Naive thymus-derived CD8-positive, alpha-beta T cell (primary cell): ENCODE data around the gene STING1. TPM values are rescaled to one million over a fixed set of nuclear protein-coding genes. Genes with fewer than 3 reads are reported as not detected.

Source experiments
- ATAC-seq, 2 donors: fragments of 150-1000 bp; cut with Tn5 transposase in 1 of 2; sonication (Bioruptor Pico), chemical (Tn5 transposase) in 1 of 2; 1 replicate in 1 of 2; 2 replicates in 1 of 2; pipeline ENCODE4 v1.10.0; 2021; ENCODE audit warnings: mild to moderate bottlenecking in 2 of 2, moderate library complexity in 2 of 2
- POLR2A ChIA-PET: fragments of 350-600 bp; sonication (Branson Sonifier 250); formaldehyde crosslinking; loops from one replicate; lab custom pipeline; 2021; ENCODE audit warnings: antibody characterized with exemption; lab: Charles Lee
- DNase-seq, 10 donors: peaks; one replicate each; pipeline versions ENCODE4 v3.0.0 to v3.0.0-alpha.2; 2020 to 2022
- H3K27ac Mint-ChIP-seq, 10 donors: one replicate each; pipeline ENCODE4 v1.8.0; 2020 to 2022; ENCODE audit warnings: mild to moderate bottlenecking in 10 of 10, mixed read lengths in 10 of 10, moderate library complexity in 4 of 10, inconsistent platforms in 1 of 10
- H3K27me3 Mint-ChIP-seq, 5 donors: one replicate each; pipeline ENCODE4 v1.8.0; 2021 to 2022; ENCODE audit warnings: mixed read lengths in 5 of 5
- H3K36me3 Mint-ChIP-seq, 3 donors: one replicate each; pipeline ENCODE4 v1.8.0; 2020 to 2022; ENCODE audit warnings: mixed read lengths in 3 of 3, mild to moderate bottlenecking in 2 of 3, inconsistent platforms in 1 of 3
- H3K4me1 Mint-ChIP-seq, 4 donors: one replicate each; pipeline ENCODE4 v1.8.0; 2021 to 2022; ENCODE audit warnings: mixed read lengths in 4 of 4
- H3K4me3 Mint-ChIP-seq, 10 donors: one replicate each; pipeline ENCODE4 v1.8.0; 2020 to 2022; ENCODE audit warnings: mild to moderate bottlenecking in 10 of 10, mixed read lengths in 10 of 10, moderate library complexity in 6 of 10, inconsistent platforms in 1 of 10
- H3K9me3 Mint-ChIP-seq, 9 donors: one replicate each; pipeline ENCODE4 v1.8.0; 2020 to 2022; ENCODE audit warnings: mixed read lengths in 9 of 9, mild to moderate bottlenecking in 3 of 9, inconsistent platforms in 1 of 9, moderate library complexity in 1 of 9
- polyA plus RNA-seq, 3 donors: library from polyadenylated mRNA; unstranded; fragments of 300-500 nt; fragmentation: Illumina TruSeq; gene quantifications; one replicate each; pipeline ENCODE4 v1.2.3, GENCODE V29; 2021
- total RNA-seq, 8 experiments: library from RNA in 2 of 8; stranded (reverse) in 2 of 8; gene quantifications; one replicate each; pipeline ENCODE4 v1.2.3 and lab custom pipeline; 2021 to 2026

The STING1 gene
- total and polyA plus RNA-seq, 5 experiments from 2014 or later, result 40.6 to 87.3 (median 65.3) TPM

GRCh38 chr5:139460455-139460854 is 22.1 kb downstream of the STING1 start:
- Mint-ChIP-seq H3K9me3 (no peaks in the 10 kb centered on the region), H3K36me3 (no peaks in the 10 kb centered on the region), H3K27me3 (no peaks in the 10 kb centered on the region), H3K4me3 (peak overlapping the region in 1 of 10 donors; percentile 24), H3K27ac (peak overlapping the region in 8 of 10 donors; percentile 63 to 94 (median 74)), H3K4me1 (peaks cover 19 to 58% (median 42%) of the 10 kb centered on the region in 4 donors)
- POLR2A ChIA-PET, result interaction anchor here (0.6 to 3.5 kb wide), 4 partner anchors 9 to 21 kb away, joined by 3 to 35 read pairs (median 14); partner anchors contain the start of genes SMIM33 and STING1
- no peak for DNase-seq
- no peak for ATAC-seq

- DNase-seq (no peak), ATAC-seq (no peak)
- H3K27me3 Mint-ChIP-seq, result no peaks in the 10 kb centered on the region
- peak overlapping the region in 3 of 10 donors; percentile 8 to 61 (median 20) for H3K4me3 Mint-ChIP-seq
- H3K27ac Mint-ChIP-seq, result peak overlapping the region; percentile 72 to 97 (median 94)
- POLR2A ChIA-PET, result interaction anchor here (1.0 to 3.5 kb wide), 6 partner anchors 9 to 22 kb away, joined by 4 to 35 read pairs (median 14); partner anchors contain the start of genes DNAJC18, SMIM33 and STING1
- H3K36me3 Mint-ChIP-seq, result no peaks in the 10 kb centered on the region
- H3K4me1 Mint-ChIP-seq, result peaks cover 27 to 68% (median 51%) of the 10 kb centered on the region in 4 donors
- H3K9me3 Mint-ChIP-seq, result no peaks in the 10 kb centered on the region
Observed at GRCh38 chr5:139459451-139459934, 23.1 kb downstream of the STING1 start.

DNA sequence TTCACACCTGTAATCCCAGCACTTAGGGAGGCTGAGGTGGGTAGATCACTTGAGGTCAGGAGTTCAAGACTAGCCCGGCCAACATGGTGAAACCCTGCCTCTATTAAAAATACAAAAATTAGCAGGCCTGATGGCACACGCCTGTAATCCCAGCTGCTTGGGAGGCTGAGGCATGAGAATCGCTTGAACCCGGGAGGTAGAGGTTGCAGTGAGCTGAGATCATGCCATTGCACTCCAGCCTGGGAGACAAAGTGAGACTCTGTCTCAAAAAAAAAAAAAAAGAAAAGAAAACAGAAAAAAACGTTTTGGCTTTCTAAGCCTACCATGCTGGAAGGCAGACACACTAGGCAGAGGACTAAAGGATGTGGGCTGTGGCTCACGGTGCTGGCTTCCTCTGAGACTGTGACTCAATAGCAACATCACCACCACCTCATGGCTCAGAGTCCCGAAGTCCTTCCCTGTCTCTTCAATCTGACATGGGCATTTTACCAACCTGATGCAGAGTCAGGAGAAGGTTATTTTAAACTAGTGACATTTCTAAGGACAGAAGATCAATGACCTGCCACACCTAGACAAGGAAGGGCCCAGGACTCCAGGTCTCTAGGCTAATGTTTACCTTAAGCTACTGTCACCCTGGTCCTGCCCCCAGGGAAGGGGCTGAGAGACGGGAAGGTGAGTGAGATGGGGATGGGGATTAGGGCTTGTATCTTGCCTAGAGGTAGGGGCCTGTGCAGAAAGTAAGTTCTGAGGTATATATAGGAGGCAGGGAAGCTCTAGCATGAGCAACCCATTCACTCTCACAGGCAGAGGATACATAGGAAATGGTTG is 23.8 kb downstream of the STING1 start:
- DNase-seq, result peak; percentile 49 to 90 (median 76)
- peak overlapping the region; percentile 90 to 97 (median 94) for H3K27ac Mint-ChIP-seq
- no peaks in the 10 kb centered on the region for H3K27me3 Mint-ChIP-seq
- H3K9me3 Mint-ChIP-seq, result no peaks in the 10 kb centered on the region
- H3K4me1 Mint-ChIP-seq, result peaks cover 34 to 75% (median 57%) of the 10 kb centered on the region in 4 donors
- ATAC-seq, result peak; percentile 98 to 99
- no peaks in the 10 kb centered on the region for H3K36me3 Mint-ChIP-seq
- POLR2A ChIA-PET, result interaction anchor here (0.5 to 3.5 kb wide), 23 partner anchors 9 to 717 kb away, joined by 3 to 35 read pairs (median 4); partner anchors contain the start of genes DNAJC18, PAIP2, SMIM33 and STING1
- H3K4me3 Mint-ChIP-seq, result peak overlapping the region; percentile 16 to 70 (median 64)

DNA sequence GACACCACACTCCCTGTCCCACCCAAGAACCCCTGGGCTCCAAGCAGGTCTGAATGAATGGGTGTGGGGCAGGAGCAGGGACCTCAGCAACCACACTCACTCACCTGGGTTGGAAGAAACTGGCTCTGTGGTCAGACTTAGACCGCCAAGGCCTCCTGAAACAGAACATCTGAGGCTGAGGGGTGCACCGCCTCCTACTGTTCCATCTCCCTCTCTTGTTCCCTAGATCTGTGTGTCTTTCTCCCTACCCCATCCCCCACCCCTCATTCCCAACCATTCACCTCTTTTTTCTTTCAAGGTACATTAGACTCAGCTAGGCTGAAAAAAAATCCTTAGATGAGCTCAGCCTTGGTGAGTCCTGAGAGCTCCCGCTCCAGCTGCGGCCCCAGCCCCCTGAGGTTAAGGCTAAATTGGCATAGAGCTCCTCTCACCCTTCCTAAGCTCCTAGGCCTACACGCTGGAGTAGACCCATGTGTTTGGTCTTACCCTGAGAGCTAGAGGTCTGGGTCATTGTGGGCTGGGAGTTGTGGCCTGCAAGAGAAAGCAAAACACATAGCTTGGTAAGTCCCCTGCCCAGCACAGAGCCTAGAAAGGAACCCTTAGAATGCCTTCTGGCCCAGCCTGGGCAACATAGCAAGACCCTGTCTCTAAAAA is 24.8 kb downstream of the STING1 start:
- no peaks in the 10 kb centered on the region for H3K36me3 Mint-ChIP-seq
- POLR2A ChIA-PET, result interaction anchor here (0.7 to 3.5 kb wide), 15 partner anchors 10 to 211 kb away, joined by 3 to 35 read pairs (median 4); partner anchors contain the start of genes DNAJC18, SMIM33, STING1 and UBE2D2
- peak overlapping the region in 5 of 10 donors; percentile 13 to 55 (median 31) for H3K4me3 Mint-ChIP-seq
- H3K4me1 Mint-ChIP-seq, result peaks cover 37 to 78% (median 60%) of the 10 kb centered on the region in 4 donors
- no peaks in the 10 kb centered on the region for H3K9me3 Mint-ChIP-seq
- H3K27me3 Mint-ChIP-seq, result no peaks in the 10 kb centered on the region
- H3K27ac Mint-ChIP-seq, result peak overlapping the region in 9 of 10 donors; percentile 36 to 94 (median 87)
- no peak for ATAC-seq
- no peak for DNase-seq

DNA sequence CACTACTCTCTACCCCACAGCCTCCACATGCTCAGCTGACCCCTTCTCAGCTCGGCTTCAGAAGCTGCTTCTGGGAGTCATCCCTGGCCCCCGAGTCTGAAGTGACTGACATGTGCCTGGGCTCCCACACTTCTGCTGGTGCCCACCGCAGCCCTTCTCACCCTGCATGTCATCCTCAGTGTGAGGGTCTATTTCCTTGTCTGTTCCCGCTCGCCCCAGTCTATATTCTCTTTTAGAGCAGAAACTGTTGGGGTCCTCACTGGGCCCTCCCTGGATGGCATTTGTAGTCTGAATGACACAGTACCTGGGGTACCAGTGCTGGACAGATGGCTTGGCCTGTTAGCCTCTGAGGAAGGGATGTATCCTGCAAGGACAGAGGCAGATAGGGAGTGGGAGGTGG is 25.3 kb downstream of the STING1 start:
- Mint-ChIP-seq H3K27ac (peak overlapping the region; percentile 36 to 94 (median 84)), H3K4me1 (peaks cover 37 to 78% (median 60%) of the 10 kb centered on the region in 4 donors), H3K36me3 (no peaks in the 10 kb centered on the region), H3K9me3 (no peaks in the 10 kb centered on the region), H3K27me3 (no peaks in the 10 kb centered on the region), H3K4me3 (peak overlapping the region in 4 of 10 donors; percentile 13 to 33 (median 29))
- POLR2A ChIA-PET, result interaction anchor here (1.1 to 3.5 kb wide), 7 partner anchors 9 to 43 kb away, joined by 3 to 35 read pairs (median 15); partner anchors contain the start of genes DNAJC18, SMIM33 and STING1
- DNase-seq (no peak), ATAC-seq (no peak)

GRCh38 chr5:139456776-139457175 is 25.8 kb downstream of the STING1 start:
- Mint-ChIP-seq H3K4me1 (peaks cover 37 to 76% (median 60%) of the 10 kb centered on the region in 4 donors), H3K4me3 (peak overlapping the region in 2 of 10 donors; percentile 27 to 31), H3K27me3 (no peaks in the 10 kb centered on the region), H3K9me3 (no peaks in the 10 kb centered on the region), H3K27ac (peak overlapping the region; percentile 3 to 94 (median 80)), H3K36me3 (no peaks in the 10 kb centered on the region)
- no peak for ATAC-seq
- POLR2A ChIA-PET, result interaction anchor here (1.0 to 2.5 kb wide), 3 partner anchors 9 to 34 kb away, joined by 4 to 15 read pairs (median 11); partner anchors contain the start of gene STING1
- DNase-seq, result no peak

- no peaks in the 10 kb centered on the region for H3K9me3 Mint-ChIP-seq
- peak overlapping the region in 4 of 10 donors; percentile 9 to 58 (median 42) for H3K4me3 Mint-ChIP-seq
- DNase-seq, result no peak
- ATAC-seq, result no peak
- H3K27me3 Mint-ChIP-seq, result no peaks in the 10 kb centered on the region
- peaks cover 37 to 57% (median 53%) of the 10 kb centered on the region in 4 donors for H3K4me1 Mint-ChIP-seq
- POLR2A ChIA-PET, result interaction anchor here (0.9 to 1.5 kb wide), 3 partner anchors 9 to 16 kb away, joined by 5 to 9 read pairs (median 5); partner anchors contain the start of genes DNAJC18 and SMIM33
- H3K36me3 Mint-ChIP-seq, result no peaks in the 10 kb centered on the region
- H3K27ac Mint-ChIP-seq, result peak overlapping the region; percentile 43 to 94 (median 78)
Observed at GRCh38 chr5:139454568-139455290, 27.8 kb downstream of the STING1 start.

DNA sequence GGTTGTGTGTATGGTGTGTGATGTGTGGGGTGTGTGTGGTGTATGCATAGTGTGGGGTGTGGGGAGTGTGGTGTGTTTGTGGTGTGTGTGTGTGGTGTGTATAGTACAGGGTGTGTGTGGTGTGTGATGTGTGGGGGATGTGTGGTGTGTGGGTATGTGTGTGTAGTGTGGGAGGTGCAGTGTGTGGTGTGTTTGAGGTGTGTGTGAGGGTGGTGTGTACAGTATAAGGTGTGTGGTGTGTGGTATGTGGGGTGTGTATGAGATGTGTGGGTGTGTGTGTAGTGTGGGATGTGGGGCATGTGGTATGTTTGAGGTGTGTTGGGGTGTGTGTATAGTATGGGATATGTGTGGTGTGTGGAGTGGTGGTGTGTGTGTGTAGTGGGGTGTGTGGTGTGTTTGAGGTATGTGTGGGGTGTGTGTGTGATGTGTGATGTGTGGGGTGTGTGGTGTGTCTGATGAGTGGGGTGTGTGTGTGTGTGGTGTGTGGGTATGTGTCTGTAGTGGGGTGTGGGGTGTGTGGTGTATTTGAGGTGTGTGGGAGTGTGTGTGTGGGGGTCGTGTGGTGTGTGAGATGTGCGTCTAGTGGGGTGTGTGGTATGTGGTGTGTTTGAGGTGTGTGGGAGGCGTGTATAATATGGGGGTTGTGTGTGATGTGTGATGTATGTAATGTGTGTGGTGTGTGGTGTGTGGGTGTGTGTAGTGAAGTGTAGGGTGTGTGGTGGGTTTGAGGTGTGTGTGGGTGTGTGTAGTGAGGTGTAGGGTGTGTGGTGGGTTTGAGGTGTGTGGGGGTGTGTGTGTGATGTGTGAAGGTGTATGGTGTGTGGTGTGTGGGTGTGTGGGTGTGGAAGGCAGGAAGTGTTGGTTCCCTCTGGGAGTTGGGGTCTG is 28.6 kb downstream of the STING1 start:
- H3K4me3 Mint-ChIP-seq, result peak overlapping the region in 4 of 10 donors; percentile 9 to 58 (median 44)
- peaks cover 37 to 51% (median 46%) of the 10 kb centered on the region in 4 donors for H3K4me1 Mint-ChIP-seq
- no peaks in the 10 kb centered on the region for H3K36me3 Mint-ChIP-seq

GRCh38 chr5:139451878-139452660 is 30.5 kb downstream of the STING1 start:
- Mint-ChIP-seq H3K4me1 (peaks cover 30 to 47% (median 40%) of the 10 kb centered on the region in 4 donors), H3K27me3 (no peaks in the 10 kb centered on the region), H3K36me3 (no peaks in the 10 kb centered on the region), H3K27ac (no peak overlapping the region), H3K4me3 (no peak overlapping the region), H3K9me3 (no peaks in the 10 kb centered on the region)
- POLR2A ChIA-PET, result no interaction called here
- no peak for ATAC-seq
- DNase-seq, result no peak

More for the DNA sequence above, 28.6 kb downstream of the STING1 start:
- Mint-ChIP-seq H3K27me3 (no peaks in the 10 kb centered on the region), H3K9me3 (no peaks in the 10 kb centered on the region), H3K27ac (peak overlapping the region; percentile 35 to 94 (median 64))
- peak; percentile 3 to 13 for ATAC-seq
- POLR2A ChIA-PET, result no interaction called here
- DNase-seq, result peak in 4 of 10 donors; percentile 23 to 61 (median 29)

GRCh38 chr5:139451176-139451575 is 31.4 kb downstream of the STING1 start:
- Mint-ChIP-seq H3K4me1 (peaks cover 26 to 47% (median 33%) of the 10 kb centered on the region in 4 donors), H3K27ac (no peak overlapping the region), H3K36me3 (no peaks in the 10 kb centered on the region), H3K27me3 (no peaks in the 10 kb centered on the region), H3K4me3 (no peak overlapping the region), H3K9me3 (no peaks in the 10 kb centered on the region)
- POLR2A ChIA-PET, result no interaction called here
- no peak for ATAC-seq
- DNase-seq, result no peak
